GM10266 (cell line): Measurements from ENCODE around the gene CECR2.

ENCODE experiments used
- DNase-seq: peaks from one replicate; pipeline ENCODE4 v3.0.0; 2012; ENCODE audit errors: extremely low spot score
- TF ChIP-seq, protein P1 (sequence below): IDR thresholded peaks from 2 replicates; pipeline ENCODE4 v1.5.1; 2012; ENCODE audit warnings: mild to moderate bottlenecking, low read depth; ENCODE audit not compliant: control insufficient read depth, insufficient read depth; ENCODE audit errors: missing control alignments

CECR2 gene

DNA sequence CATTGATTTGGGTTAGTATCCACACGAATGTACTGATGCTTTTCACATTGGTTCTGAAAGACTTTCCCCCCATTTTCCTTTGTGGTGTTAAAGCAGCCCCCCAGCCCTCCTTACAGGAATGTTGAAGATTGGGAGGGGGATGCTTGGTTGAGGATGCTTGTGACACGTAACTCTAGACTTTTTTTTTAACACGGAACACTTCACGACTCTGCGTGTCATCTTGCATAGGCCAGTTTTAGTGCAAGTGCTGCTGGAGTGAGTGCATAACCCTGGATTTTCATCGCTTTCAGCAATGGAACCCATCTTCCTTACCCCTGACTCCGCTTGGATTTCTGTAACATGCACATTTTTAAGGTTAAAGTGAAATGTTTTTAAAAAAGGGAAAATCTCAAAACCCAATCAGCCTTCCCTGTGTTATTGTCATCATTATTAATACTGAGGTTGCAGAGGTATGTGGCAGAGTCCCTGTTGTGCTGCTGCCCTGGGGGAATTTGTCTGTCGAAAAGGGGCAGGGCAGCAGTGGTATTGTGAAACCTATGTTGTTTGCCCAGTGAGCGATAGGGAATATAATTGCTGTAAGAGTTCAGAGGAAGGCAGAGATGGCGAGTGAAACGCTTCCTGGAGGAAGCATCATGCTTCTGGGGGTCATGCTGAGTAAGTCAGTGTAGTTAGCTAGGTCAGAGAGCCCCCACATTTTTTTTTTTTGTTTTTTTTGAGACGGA is 12.1 kb downstream of the CECR2 start:
- no peak for DNase-seq
- TF ChIP-seq, protein P1, sequence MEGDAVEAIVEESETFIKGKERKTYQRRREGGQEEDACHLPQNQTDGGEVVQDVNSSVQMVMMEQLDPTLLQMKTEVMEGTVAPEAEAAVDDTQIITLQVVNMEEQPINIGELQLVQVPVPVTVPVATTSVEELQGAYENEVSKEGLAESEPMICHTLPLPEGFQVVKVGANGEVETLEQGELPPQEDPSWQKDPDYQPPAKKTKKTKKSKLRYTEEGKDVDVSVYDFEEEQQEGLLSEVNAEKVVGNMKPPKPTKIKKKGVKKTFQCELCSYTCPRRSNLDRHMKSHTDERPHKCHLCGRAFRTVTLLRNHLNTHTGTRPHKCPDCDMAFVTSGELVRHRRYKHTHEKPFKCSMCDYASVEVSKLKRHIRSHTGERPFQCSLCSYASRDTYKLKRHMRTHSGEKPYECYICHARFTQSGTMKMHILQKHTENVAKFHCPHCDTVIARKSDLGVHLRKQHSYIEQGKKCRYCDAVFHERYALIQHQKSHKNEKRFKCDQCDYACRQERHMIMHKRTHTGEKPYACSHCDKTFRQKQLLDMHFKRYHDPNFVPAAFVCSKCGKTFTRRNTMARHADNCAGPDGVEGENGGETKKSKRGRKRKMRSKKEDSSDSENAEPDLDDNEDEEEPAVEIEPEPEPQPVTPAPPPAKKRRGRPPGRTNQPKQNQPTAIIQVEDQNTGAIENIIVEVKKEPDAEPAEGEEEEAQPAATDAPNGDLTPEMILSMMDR: no peak

DNA sequence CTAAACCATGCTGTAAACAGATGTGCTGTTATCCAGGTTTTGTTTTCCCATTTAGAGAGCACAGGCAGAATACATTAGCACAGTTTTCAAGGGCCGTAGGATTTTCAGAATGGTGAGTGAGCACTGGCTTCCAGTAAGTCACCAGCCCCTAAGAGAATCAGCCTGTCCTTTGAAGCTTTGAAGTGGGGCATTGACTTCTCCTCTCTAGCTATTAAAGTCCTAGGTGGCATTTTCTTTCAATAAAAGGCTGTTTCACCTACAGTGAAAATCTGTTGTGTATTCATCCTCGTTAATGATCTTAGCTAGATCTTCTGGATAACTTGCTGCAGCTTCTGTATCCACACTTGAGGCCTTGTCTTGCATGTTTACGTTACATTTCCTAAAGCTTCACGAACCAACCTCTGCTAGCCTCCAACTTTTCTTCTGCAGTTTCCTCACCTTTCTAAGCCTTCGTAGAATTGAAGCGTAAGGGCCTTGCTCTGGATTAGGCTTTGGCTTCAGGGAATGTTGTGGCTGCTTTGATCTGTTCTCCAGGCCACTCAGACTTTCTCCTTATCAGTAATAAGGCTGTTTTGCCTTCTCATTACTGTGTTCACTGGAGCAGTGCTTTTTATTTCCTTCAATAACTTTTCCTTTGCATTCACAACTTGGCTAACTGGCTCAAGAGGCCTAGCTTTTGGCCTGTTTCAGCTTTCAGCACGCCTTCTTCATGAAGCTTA is 15.5 kb downstream of the CECR2 start:
- TF ChIP-seq, protein P1: no peak
- no peak for DNase-seq

DNA sequence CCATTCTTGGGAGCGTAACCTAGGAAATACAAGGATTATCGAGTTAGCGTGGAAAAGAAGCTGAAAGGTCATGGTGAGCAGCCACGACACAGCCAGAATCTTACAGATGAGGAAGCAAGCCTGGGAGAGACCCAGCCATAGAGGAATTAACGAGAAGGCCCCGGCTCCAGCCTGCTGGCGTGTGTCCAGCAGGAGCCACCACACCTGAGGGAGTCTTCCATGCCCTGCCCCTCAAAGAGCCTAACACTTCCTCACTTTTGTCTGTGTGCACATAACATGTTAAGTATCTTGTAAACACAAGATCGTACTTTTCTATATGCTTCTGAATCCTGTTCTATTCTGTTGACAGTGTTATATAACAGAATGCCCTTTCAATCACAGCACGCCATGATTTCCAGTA is 18.1 kb downstream of the CECR2 start:
- TF ChIP-seq, protein P1: no peak
- DNase-seq: no peak

DNA sequence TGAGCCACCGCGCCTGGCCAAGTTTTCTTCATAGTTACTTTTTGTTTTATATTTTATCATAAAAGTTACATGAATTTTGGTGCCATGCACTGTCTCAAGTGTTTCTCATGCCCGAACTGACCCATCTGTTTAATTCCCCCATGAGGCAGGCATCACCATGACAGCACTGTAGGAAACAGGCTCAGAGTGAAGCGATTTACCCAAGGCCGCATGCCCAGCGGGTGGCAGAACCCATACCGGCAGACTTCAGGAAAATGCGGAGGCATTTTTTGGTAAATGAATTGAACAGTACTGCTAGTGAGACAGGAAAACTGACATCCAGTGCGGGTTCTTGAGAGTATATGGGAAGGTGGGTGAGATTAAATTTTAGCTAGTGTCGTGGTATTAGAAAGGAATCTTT is 19.0 kb downstream of the CECR2 start:
- TF ChIP-seq, protein P1: no peak

DNA sequence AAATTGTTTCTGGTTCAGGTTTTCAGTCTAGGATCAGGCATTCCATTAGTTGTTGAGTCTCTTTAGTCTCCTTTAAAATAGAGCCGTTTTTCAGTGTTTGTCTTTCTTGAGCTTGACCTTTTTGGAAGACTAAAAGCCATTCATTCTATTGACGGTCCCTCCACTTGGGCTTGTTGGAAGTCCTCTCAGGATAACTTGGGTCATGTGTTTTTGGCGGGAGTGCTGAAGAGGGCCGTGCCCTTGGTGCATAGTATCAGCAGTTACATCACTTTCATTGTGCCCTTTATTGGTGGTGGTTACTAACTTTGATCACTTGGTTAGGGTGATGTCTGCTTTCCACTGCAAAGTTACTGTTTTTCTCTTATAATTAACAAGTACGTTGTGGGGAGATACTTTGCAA is 20.8 kb downstream of the CECR2 start:
- DNase-seq: no peak
- TF ChIP-seq, protein P1: no peak

More for the DNA sequence above, 19.0 kb downstream of the CECR2 start:
- DNase-seq: no peak

DNA sequence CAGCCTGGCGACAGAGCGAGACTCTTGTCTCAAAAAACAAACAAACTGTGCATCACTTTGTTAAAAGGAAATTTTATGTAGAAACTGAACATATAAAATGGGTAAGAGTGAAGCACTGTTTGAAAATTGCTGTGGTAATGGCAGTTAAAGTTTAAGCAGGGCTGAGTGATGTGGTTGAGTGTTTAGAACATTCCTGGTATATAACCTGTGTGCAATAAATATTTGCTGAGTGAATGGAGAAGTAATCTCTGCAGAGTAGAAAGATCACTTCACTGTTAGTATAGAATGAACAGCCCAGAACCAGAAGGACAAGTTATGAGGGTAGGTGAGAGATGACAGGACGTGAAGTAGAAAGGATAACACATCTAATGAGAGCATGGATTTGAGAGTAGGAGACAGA is 27.3 kb downstream of the CECR2 start:
- DNase-seq: no peak
- TF ChIP-seq, protein P1: no peak
